ENCODE measurements around the gene SOX13.

GRCh38 chr1:204059970-204060369 is 12.9 kb upstream of the SOX13 start:
- TF ChIP-seq, protein P1, sequence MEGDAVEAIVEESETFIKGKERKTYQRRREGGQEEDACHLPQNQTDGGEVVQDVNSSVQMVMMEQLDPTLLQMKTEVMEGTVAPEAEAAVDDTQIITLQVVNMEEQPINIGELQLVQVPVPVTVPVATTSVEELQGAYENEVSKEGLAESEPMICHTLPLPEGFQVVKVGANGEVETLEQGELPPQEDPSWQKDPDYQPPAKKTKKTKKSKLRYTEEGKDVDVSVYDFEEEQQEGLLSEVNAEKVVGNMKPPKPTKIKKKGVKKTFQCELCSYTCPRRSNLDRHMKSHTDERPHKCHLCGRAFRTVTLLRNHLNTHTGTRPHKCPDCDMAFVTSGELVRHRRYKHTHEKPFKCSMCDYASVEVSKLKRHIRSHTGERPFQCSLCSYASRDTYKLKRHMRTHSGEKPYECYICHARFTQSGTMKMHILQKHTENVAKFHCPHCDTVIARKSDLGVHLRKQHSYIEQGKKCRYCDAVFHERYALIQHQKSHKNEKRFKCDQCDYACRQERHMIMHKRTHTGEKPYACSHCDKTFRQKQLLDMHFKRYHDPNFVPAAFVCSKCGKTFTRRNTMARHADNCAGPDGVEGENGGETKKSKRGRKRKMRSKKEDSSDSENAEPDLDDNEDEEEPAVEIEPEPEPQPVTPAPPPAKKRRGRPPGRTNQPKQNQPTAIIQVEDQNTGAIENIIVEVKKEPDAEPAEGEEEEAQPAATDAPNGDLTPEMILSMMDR (IDR thresholded peaks at IDR 0.05), result no peak
- TF ChIP-seq ZFX (IDR thresholded peaks at IDR 0.05; ENCODE audit: borderline replicate concordance), result no peak
